D721Med (cell line): ENCODE results near the gene IQCE.
"Not testable (repeated sequence)": the region's sequence is repeated elsewhere in the genome, so short reads cannot be mapped to it uniquely, and the experiment has no call there.

Experiments used
- DNase-seq: peaks from one replicate; pipeline ENCODE4 v3.0.0; 2011; ENCODE audit warnings: low spot score; ENCODE audit not compliant: insufficient read length
- FAIRE-seq: peaks from 2 replicates; lab custom pipeline; 2011; peaks lifted over from hg19 to GRCh38; lab: Jason Lieb, UNC
- CTCF ChIP-seq: IDR thresholded peaks from 2 replicates; pipeline ENCODE4 v1.5.1; 2012; ENCODE audit warnings: mild to moderate bottlenecking, control low read depth; ENCODE audit not compliant: insufficient read depth; ENCODE audit errors: missing control alignments

The IQCE gene

GRCh38 chr7:2553108-2553507, 5.7 kb upstream of the IQCE start:
- no peak for DNase-seq
- no peak for TF ChIP-seq CTCF
- no peak for FAIRE-seq

GRCh38 chr7:2553831-2554581, 4.8 kb upstream of the IQCE start:
- FAIRE-seq (no peak), DNase-seq (no peak)
- no peak for TF ChIP-seq CTCF

GRCh38 chr7:2554661-2555111, 4.1 kb upstream of the IQCE start:
- no peak for DNase-seq
- FAIRE-seq, result no peak
- no peak for TF ChIP-seq CTCF

GRCh38 chr7:2555121-2556052, 3.4 kb upstream of the IQCE start, which contains the start of gene BRAT1:
Gene BRAT1, minus strand, starts transcription at chr7:2555524. Its CDS starts 1,093 bp downstream, at chr7:2554431.
- no peak for FAIRE-seq
- peak; percentile 19 for TF ChIP-seq CTCF
- DNase-seq, result peak; percentile 85

GRCh38 chr7:2559283-2559950, 638 bp downstream of the IQCE start:
- no peak for TF ChIP-seq CTCF
- DNase-seq (no peak), FAIRE-seq (no peak)

- DNase-seq, FAIRE-seq: not testable (repeated sequence)
Observed at GRCh38 chr7:2563955-2564354, 5.2 kb downstream of the IQCE start.

GRCh38 chr7:2564970-2565540, 6.3 kb downstream of the IQCE start:
- FAIRE-seq, result no peak
- TF ChIP-seq CTCF, result no peak
- no peak for DNase-seq
